ENCODE measurements around the gene COMMD1. TPM values are rescaled to one million over a fixed set of nuclear protein-coding genes. Genes with fewer than 3 reads are reported as not detected.

Gene COMMD1
- polyA plus RNA-seq, 1 of the 3 experiments (the other 2 are of a cell fraction), result 32.5 TPM

DNA sequence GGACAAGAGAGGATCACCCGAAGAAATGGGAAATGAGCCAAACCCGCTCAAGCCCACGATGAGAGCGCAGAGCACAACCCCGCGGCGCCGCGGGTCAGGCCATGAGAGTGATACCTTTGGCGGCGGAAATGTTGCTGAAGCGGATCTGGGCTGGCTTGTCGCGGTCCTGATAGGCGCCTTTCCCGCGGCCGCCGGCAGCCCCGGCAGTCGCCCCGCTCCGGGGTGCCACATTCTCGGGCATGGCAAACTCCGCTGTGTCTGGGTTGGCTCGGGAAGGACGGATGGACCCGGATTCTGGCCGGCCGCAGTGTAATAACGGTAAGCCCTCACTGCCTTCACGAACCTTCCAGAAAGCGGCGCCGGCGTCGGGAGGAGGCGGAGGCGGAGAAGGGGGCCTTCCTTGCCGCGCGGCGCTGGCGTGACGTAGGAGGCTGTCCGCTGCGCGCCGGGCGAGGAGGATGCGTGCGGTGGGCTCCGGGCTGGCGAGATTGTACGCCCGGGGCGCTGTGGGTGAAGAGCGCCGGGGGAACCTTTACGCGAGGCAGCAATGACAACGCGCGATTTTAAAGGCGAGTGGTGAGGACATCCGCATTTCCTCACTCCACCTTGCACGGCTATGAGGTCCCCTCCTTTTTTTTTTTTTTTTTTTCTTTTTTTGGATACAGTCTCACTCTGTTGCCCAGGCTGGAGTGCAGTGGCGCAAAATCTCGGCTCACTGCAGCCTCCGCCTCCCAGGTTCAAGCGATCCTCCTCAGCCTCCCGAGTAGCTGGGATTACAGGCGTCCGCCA, 17.0 kb upstream of the COMMD1 start, which contains the start of gene CCT4 (continued):
- TF ChIP-seq, protein P1, sequence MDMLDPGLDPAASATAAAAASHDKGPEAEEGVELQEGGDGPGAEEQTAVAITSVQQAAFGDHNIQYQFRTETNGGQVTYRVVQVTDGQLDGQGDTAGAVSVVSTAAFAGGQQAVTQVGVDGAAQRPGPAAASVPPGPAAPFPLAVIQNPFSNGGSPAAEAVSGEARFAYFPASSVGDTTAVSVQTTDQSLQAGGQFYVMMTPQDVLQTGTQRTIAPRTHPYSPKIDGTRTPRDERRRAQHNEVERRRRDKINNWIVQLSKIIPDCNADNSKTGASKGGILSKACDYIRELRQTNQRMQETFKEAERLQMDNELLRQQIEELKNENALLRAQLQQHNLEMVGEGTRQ (IDR thresholded peaks at IDR 0.05; ENCODE audit: borderline replicate concordance, low read depth, low read length), result no peak
- TF ChIP-seq, protein P2, sequence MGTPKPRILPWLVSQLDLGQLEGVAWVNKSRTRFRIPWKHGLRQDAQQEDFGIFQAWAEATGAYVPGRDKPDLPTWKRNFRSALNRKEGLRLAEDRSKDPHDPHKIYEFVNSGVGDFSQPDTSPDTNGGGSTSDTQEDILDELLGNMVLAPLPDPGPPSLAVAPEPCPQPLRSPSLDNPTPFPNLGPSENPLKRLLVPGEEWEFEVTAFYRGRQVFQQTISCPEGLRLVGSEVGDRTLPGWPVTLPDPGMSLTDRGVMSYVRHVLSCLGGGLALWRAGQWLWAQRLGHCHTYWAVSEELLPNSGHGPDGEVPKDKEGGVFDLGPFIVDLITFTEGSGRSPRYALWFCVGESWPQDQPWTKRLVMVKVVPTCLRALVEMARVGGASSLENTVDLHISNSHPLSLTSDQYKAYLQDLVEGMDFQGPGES (IDR thresholded peaks at IDR 0.05; ENCODE audit: low read depth, low read length), result no peak; the same call in 1 of the 2 replicates
- TF ChIP-seq YY1 (IDR thresholded peaks at IDR 0.05; ENCODE audit: low read depth), result peak; percentile 59; the same call in 1 of the 2 replicates
- 0 out of 2 replicates have a peak, but pooled peaks have one; percentile 7 for TF ChIP-seq SMC3 (IDR thresholded peaks at IDR 0.05; ENCODE audit: low read depth, low read length)
- TF ChIP-seq NFIC (IDR thresholded peaks at IDR 0.05; ENCODE audit: borderline replicate concordance), result no peak
- peak; percentile 96; the same call in 1 of the 2 replicates for TF ChIP-seq TAF1 (IDR thresholded peaks at IDR 0.05; ENCODE audit: borderline replicate concordance, low read depth, low read length)
- TF ChIP-seq EP300 (IDR thresholded peaks at IDR 0.05; ENCODE audit: borderline replicate concordance in 1 of 2, low read depth in 1 of 2, low read length in 1 of 2), result peak; percentile 10 to 75; a peak in 3 of 4 replicates
- TF ChIP-seq RCOR1 (IDR thresholded peaks at IDR 0.05; ENCODE audit: low read length), result no peak
- TF ChIP-seq GABPA (IDR thresholded peaks at IDR 0.05; ENCODE audit: low read depth), result peak; percentile 57
- no peak for TF ChIP-seq TCF12 (IDR thresholded peaks at IDR 0.05)

GRCh38 chr2:61898810-61899209, 6.7 kb upstream of the COMMD1 start:
- no peaks in the 10 kb centered on the region for H3K9me2 ChIP-seq
- no peak overlapping the region for H2AFZ ChIP-seq (ENCODE audit: low read depth)
- H4K20me1 ChIP-seq (ENCODE audit: insufficient read depth), result no peaks in the 10 kb centered on the region
- 17% methylated on average over 2 of the region's 2 CpGs for WGBS (ENCODE audit: low lambda C conversion rate)
- no peak overlapping the region for H3K4me2 ChIP-seq
- peak; percentile 35 for DNase-seq
- peaks cover 3% of the 10 kb centered on the region for H3F3A ChIP-seq (replicated peaks; ENCODE audit: insufficient read depth)
- no peaks in the 10 kb centered on the region for H3K36me3 ChIP-seq (replicated peaks in 1 of 2; ENCODE audit: control insufficient read depth in 1 of 2, insufficient read depth in 2 of 2, low read length in 1 of 2)
- no peak overlapping the region for H3K4me3 ChIP-seq (ENCODE audit: low read depth in 2 of 2, low read length in 1 of 2)
- no peaks in the 10 kb centered on the region for H3K27me3 ChIP-seq (ENCODE audit: insufficient read depth)
- TF ChIP-seq GATA2 (CRISPR knock-in tag; IDR thresholded peaks at IDR 0.05) (no peak), CTCF (IDR thresholded peaks at IDR 0.05) (peak; percentile 60), TCF12 (IDR thresholded peaks at IDR 0.05) (no peak), RAD21 (IDR thresholded peaks at IDR 0.05; ENCODE audit: low read length) (peak; percentile 74), SMC3 (IDR thresholded peaks at IDR 0.05; ENCODE audit: low read depth, low read length) (peak; percentile 38; the same call in 1 of the 2 replicates)
- ChIA-PET POLR2A (no interaction called here), CTCF (interaction anchor here (0.5 to 1.6 kb wide), 12 partner anchors 9 to 1012 kb away, joined by 3 to 6 read pairs (median 4); partner anchors contain the start of gene FAM161A)
- H3K9me3 ChIP-seq, result no peaks in the 10 kb centered on the region
- no peaks in the 10 kb centered on the region for H3K79me2 ChIP-seq (ENCODE audit: insufficient read depth)
- H3K27ac ChIP-seq (ENCODE audit: low read depth in 2 of 2, low read length in 1 of 2), result no peak overlapping the region
- no peak overlapping the region for H3K9ac ChIP-seq
- no peaks in the 10 kb centered on the region for H3K4me1 ChIP-seq (ENCODE audit: control insufficient read depth in 1 of 2, insufficient read depth in 2 of 2, low read depth in 1 of 2, low read length in 1 of 2)
